22Rv1 (cell line): ENCODE measurements around the gene KAZN.
A peak's percentile ranks its signal among the peaks of the same experiment; 100 is the strongest.

Experiments used
- H3K27ac ChIP-seq: fragments of 450-650 bp; 2 replicates; pipeline ENCODE4 v1.5.1; 2017
- ZFX ChIP-seq: fragments of 450-650 bp; IDR thresholded peaks from 2 replicates; pipeline ENCODE4 v1.6.1; 2017; ENCODE audit warnings: antibody characterized with exemption, borderline replicate concordance
- TF ChIP-seq, protein P1 (sequence below): fragments of 450-650 bp; IDR thresholded peaks from 2 replicates; pipeline ENCODE4 v1.5.1; 2017; ENCODE audit warnings: mild to moderate bottlenecking

KAZN gene

DNA sequence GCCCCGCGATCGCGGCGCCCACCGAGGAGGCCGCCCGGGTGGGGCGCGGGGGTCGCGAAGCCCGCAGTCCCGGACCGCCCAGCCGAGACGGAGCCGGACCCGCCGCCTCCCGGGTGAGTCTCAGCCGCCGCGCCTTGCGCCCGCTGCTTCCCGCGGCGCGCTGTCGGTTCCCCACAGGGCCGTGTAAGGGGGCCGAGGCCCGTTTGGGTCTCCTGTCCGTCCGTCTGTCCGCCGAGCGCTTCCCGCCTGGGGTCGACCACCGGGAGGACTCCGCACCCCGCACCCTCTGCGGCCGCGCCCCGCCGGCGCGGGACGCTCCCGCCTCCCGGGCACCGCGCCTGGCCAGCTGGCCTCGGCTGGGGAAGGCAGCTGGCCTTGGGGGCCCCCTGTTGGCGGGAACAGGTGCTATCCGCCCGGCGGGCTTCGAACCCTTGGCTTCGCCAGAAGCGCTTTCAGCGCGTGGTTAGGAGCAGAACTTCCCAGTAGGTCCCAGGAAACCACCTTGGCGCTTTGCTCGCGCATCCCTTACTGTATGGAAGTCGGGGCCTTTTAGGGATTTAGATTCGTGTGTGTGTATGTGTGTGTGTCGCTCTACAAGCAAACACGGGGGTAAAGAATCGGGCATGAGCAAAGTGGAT is 555.5 kb downstream of the KAZN start:
- TF ChIP-seq, protein P1, sequence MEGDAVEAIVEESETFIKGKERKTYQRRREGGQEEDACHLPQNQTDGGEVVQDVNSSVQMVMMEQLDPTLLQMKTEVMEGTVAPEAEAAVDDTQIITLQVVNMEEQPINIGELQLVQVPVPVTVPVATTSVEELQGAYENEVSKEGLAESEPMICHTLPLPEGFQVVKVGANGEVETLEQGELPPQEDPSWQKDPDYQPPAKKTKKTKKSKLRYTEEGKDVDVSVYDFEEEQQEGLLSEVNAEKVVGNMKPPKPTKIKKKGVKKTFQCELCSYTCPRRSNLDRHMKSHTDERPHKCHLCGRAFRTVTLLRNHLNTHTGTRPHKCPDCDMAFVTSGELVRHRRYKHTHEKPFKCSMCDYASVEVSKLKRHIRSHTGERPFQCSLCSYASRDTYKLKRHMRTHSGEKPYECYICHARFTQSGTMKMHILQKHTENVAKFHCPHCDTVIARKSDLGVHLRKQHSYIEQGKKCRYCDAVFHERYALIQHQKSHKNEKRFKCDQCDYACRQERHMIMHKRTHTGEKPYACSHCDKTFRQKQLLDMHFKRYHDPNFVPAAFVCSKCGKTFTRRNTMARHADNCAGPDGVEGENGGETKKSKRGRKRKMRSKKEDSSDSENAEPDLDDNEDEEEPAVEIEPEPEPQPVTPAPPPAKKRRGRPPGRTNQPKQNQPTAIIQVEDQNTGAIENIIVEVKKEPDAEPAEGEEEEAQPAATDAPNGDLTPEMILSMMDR: peak; percentile 92
- no peak for TF ChIP-seq ZFX
- H3K27ac ChIP-seq: peak overlapping the region; percentile 72

DNA sequence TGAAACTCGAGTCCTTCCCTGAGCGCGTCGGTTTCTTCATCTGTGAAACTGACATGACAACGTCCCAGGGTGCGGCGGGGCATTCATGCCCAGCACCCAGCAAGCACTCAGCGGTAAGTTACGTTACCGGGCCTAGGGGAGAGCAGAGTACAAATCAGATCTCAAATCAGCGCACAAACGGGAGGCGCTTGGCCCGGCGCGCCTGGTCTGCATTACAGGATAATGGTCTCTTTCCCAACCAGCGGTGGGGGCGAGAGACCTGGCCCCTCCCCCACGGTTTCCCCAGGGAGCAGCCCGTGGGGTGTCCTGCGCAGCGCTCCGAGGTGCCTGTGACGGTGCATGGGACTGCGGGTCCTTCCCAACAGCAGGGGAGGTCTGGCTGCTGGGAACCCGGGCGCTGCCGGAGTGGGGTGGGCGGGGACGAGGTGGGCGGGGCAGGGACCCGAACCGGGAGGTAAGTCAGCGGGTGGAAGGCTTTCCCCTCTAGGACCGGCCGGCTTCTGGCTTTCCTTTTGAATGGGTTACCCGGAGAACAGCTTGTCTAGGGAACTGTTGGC is 556.1 kb downstream of the KAZN start:
- no peak overlapping the region for H3K27ac ChIP-seq
- TF ChIP-seq, protein P1: no peak
- TF ChIP-seq ZFX: no peak

DNA sequence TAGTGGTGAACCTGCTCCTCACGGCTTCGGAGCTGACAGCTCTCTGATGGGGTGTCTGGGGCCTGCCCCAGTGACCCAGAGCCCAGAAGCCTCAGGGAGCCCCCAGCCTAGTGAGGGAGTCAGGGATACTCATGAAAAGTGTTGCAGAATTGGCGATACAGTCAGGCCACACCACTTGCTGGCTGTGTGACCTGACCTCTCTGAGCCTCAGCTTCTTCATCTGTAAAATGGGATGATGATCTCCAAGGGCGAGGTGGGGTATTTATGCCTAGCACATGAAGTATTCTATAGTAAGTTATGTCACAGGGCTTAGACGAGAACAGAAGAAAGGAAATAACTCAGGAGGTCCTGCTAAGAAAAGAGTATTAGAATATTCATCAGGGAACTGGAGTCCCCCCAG is 556.7 kb downstream of the KAZN start:
- TF ChIP-seq, protein P1: no peak
- no peak overlapping the region for H3K27ac ChIP-seq

DNA sequence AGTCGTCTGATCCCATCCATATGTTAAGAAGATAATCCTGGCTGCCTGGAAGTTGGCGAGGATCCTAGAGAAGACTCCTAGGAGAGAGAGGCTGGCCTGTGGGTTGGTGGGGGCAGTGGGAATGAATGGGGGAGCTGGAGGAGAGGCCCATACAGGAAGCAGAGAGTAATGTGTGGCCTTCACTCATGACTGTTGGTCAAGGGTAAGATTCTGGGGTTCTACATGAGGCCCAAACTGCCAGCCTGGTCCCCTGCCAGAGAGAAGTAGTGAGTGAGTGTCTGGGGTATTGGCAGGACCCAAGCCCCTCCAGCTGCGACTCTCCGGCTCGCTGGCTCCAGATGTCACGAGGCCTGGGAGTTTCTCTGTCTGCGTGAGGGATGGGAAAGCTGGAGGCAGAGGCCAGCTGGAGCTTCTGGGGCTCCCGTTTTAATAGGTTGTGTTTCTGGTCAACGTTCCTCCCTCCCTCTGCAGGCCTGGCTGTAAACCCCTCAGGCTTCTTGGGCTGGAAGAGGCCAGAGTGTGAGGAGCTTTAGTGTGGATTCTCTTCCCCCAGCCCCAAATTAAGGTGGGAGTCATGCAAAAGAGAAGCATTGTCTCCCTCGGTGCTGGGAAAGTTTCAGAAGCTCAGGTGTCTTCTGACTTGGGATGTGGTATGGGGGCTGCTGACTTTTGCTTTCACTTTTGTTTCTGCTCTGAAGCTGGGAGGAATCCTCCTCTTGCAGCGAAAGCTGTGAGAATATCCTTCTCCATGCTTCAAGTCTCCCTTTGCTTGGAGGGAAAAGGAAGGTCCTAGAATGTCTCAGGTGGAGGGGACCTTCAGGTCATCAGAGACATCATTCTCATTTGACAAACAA is 557.6 kb downstream of the KAZN start:
- TF ChIP-seq, protein P1: no peak
- no peak for TF ChIP-seq ZFX

DNA sequence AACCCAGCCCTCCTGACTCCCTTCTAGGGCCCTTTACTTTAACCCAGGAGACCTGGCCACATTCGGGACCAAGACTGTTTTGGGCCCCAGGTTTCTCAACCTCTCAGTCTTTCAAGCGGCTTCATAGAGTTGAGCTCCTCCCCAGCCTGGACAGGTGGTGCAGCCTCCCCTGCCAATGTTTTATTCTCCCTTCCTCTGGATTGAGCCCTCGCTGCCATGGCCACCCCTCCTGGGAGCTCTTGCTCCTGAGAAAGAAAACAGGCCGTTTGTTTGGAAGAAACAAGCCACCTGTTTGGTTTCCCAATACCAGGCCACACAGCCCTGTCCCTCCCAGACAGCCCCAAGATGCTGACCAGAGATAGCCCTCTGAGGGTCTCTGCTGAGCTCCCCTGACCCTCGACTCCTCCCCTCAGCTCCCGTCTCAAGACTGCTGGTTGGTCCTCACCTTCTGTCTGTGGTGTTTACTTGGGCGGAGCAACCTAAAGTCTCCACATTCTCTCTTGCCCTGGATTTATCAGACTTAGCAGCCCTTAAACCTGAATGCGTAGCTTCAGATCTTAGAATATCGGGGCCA is 558.4 kb downstream of the KAZN start:
- TF ChIP-seq, protein P1: no peak
- TF ChIP-seq ZFX: no peak
- H3K27ac ChIP-seq: no peak overlapping the region

More for the DNA sequence above, 557.6 kb downstream of the KAZN start:
- H3K27ac ChIP-seq: no peak overlapping the region

DNA sequence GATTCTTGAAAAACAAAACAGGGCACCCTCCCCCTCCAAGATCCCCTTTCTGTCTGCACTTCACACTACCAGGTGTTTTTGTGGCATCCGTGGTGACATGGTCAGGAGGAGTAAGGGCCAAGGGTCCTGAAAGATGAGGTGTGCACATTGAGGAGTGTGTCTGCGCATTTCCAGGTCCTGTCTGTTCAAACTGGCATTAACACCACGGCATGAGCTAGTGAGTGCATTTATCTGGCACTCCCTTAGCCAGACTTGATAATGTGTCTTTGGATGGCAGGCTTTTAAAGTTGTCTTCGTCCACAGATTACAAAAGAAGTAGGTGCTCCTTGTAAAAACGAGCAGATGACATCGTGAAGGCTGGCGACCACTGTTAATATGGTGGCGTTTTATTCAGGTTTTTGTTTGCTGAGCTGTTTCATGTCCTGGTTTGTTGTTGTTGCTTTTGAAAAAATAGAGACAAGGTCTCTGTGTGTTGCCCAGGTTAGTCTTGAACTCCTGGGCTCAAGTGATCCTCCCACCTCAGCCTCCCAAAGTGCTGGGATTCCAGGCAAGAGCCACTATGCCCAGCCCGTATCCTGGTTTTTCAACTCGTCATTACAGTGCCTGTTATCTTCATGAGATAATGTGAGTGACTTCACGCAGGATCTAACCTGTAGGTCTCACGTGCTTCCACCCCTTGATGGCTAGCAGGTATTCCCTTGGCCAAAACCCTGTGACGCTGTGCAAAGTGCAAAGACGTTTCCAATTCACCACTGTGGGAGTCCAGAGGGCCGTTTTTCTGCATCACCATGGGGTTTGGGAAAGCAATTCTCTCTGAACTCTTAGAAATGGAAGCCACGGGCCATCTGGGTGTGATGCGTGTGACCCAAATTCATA is 559.3 kb downstream of the KAZN start:
- no peak overlapping the region for H3K27ac ChIP-seq
- TF ChIP-seq ZFX: no peak
- TF ChIP-seq, protein P1: no peak
